Psoas muscle (tissue), 8 donors: Measurements from ENCODE around the gene LZTS2. TPM values are rescaled to one million over a fixed set of nuclear protein-coding genes. Genes with fewer than 3 reads are reported as not detected.

Experiments
- ATAC-seq, 4 donors: fragments of 200-7000 bp; cut with Tn5 transposase; one replicate each; pipeline ENCODE4 v1.9.1; 2020; ENCODE audit warnings: moderate library complexity in 3 of 4, mild to moderate bottlenecking in 2 of 4
- DNase-seq, 2 donors: peaks; one replicate each; pipeline ENCODE4 v3.0.0-alpha.2; 2020
- H3K27ac ChIP-seq: fragments of 200-600 bp; one replicate; pipeline ENCODE4 v1.8.0; 2022
- H3K27me3 ChIP-seq, 3 donors: fragments of 200-600 bp in 1 of 3; one replicate each; pipeline versions ENCODE4 v1.6.1 to v1.8.0; 2013 to 2022; ENCODE audit warnings: low read length in 2 of 3, mild to moderate bottlenecking in 2 of 3, moderate library complexity in 1 of 3; ENCODE audit not compliant: insufficient read depth in 3 of 3
- H3K36me3 ChIP-seq, 2 donors: fragments of 200-600 bp in 1 of 2; one replicate each; pipeline versions ENCODE4 v1.6.1 to v1.8.0; 2013 to 2022; ENCODE audit warnings: low read depth in 1 of 2, mild to moderate bottlenecking in 1 of 2, moderate library complexity in 1 of 2; ENCODE audit not compliant: insufficient read depth in 1 of 2
- H3K4me1 ChIP-seq: fragments of 200-600 bp; one replicate; pipeline ENCODE4 v1.8.0; 2022
- H3K4me3 ChIP-seq: fragments of 200-600 bp; one replicate; pipeline ENCODE4 v1.8.0; 2022; ENCODE audit warnings: mild to moderate bottlenecking
- H3K9me3 ChIP-seq: fragments of 200-600 bp; one replicate; pipeline ENCODE4 v1.8.0; 2022
- CTCF ChIP-seq: fragments of 200-600 bp; IDR thresholded peaks from one replicate; pipeline ENCODE4 v1.8.0; 2022; ENCODE audit warnings: antibody characterized with exemption
- WGBS, 3 donors: extraction: QIAGEN DNeasy Blood & Tissue Kit; methylation state at CpG; one replicate each; pipeline versions ENCODE4 v1.1.6 to v1.1.7; 2013; 5-methylcytosine and 5-hydroxymethylcytosine counted together
- intact Hi-C, 2 donors: fragments of 100-400 bp; cut with DNase I; formaldehyde crosslinking; loops; one replicate each; pipeline versions ENCODE4 v1.11.0 to v1.14.2; 2022
- polyA plus RNA-seq, 3 donors: library from polyadenylated mRNA; stranded (reverse); fragments of 200-250 nt; gene quantifications; one replicate each; pipeline ENCODE4 v1.2.3, GENCODE V29; 2013
- total RNA-seq, 4 donors: library from RNA; stranded (reverse); fragmentation: NEBNext Ultra II Directional in 2 of 4; extraction: Animal tissue kit (Norgen Biotek cat#: 25700) in 2 of 4; gene quantifications; one replicate each; pipeline versions ENCODE4 v1.2.1 to v1.2.4, GENCODE V29; 2021 to 2023
- donor health status: healthy with polysubstance abuse.
- donor health status: DM: no; HTN: no; CAD: no; lungs with moderate emphysema.
- donor health status: Bipolar disorder and iron deficiency.
- donor health status: healthy.
- donor health status: DM: yes; HTN: yes; CAD: no.
- donor health status: DM: no; HTN: no; CAD: no.
- donor health status: DM: no; HTN: no; CAD: no.
- donor health status: DM: yes; HTN: yes; CAD: no.

The LZTS2 gene
- total and polyA plus RNA-seq, 7 donors = 19.0 to 66.0 (median 24.6) TPM

GRCh38 chr10:101040851-101041250 lies 41.2 kb downstream of the LZTS2 start:
- Histone ChIP-seq H3K27me3 (no peaks in the 10 kb centered on the region), H3K9me3 (no peaks in the 10 kb centered on the region), H3K36me3 (peaks cover 0 to 22% of the 10 kb centered on the region in 2 donors), H3K4me3 (no peak overlapping the region), H3K4me1 (peaks cover 10% of the 10 kb centered on the region), H3K27ac (no peak overlapping the region)
- WGBS, 3 donors = 42 to 71% (median 50%) methylated on average over 2 of the region's 2 CpGs
- ATAC-seq = no peak
- intact Hi-C loops = loop anchor here in 1 of 2 donors (2.0 kb wide), 1 partner anchor 26 kb away; no protein-coding TSS in a partner anchor
- no peak for TF ChIP-seq CTCF
- DNase-seq = no peak

- intact Hi-C loops = loop anchor here in 1 of 2 donors (2.0 kb wide), 1 partner anchor 25 kb away; no protein-coding TSS in a partner anchor
- WGBS, 3 donors = 19 to 25% (median 20%) methylated on average over 5 to 6 of the region's 6 CpGs
- Histone ChIP-seq H3K4me1 (peaks cover 10% of the 10 kb centered on the region), H3K27me3 (peaks cover 0 to 2% (median 0%) of the 10 kb centered on the region in 3 donors), H3K9me3 (no peaks in the 10 kb centered on the region), H3K4me3 (no peak overlapping the region), H3K27ac (peak overlapping the region; percentile 76), H3K36me3 (peaks cover 0 to 18% of the 10 kb centered on the region in 2 donors)
- peak; percentile 86 for TF ChIP-seq CTCF
- peak; percentile 79 to 85 for DNase-seq
- peak; percentile 81 to 89 (median 85) for ATAC-seq
These were observed 41.7 kb downstream of the LZTS2 start for GRCh38 chr10:101041252-101041761.

GRCh38 chr10:101042118-101042517 lies 42.5 kb downstream of the LZTS2 start:
- WGBS, 3 donors = 68 to 79% (median 79%) methylated on average over 4 of the region's 4 CpGs
- Histone ChIP-seq H3K4me1 (peaks cover 10% of the 10 kb centered on the region), H3K27me3 (peaks cover 0 to 10% (median 0%) of the 10 kb centered on the region in 3 donors), H3K9me3 (no peaks in the 10 kb centered on the region), H3K4me3 (peak overlapping the region; percentile 71), H3K36me3 (peaks cover 0 to 11% of the 10 kb centered on the region in 2 donors), H3K27ac (peak overlapping the region; percentile 76)
- no peak for TF ChIP-seq CTCF
- ATAC-seq (no peak), DNase-seq (no peak)
- intact Hi-C loops = loop anchor here (2.0 kb wide), 1 partner anchor 19 kb away; the partner anchor contains the start of gene KAZALD1 (in 2 of the 2)

GRCh38 chr10:101042667-101043362 lies 43.2 kb downstream of the LZTS2 start:
- Histone ChIP-seq H3K36me3 (peaks cover 0 to 4% of the 10 kb centered on the region in 2 donors), H3K27me3 (peaks cover 0 to 17% (median under 1%) of the 10 kb centered on the region in 3 donors), H3K4me3 (peak overlapping the region; percentile 71), H3K27ac (peak overlapping the region; percentile 76), H3K9me3 (no peaks in the 10 kb centered on the region), H3K4me1 (peaks cover 10% of the 10 kb centered on the region)
- DNase-seq = peak; percentile 97
- peak; percentile 92 to 95 (median 92) for ATAC-seq
- WGBS, 3 donors = 3% methylated on average over 40 of the region's 40 CpGs
- intact Hi-C loops = loop anchor here (2.0 kb wide), 1 partner anchor 18 kb away; the partner anchor contains the start of gene KAZALD1 (in 2 of the 2)
- no peak for TF ChIP-seq CTCF
